SU-DHL-6 (cell line): ENCODE data around the gene EHBP1L1.

Experiments used
- H2AFZ ChIP-seq: fragments of 200-600 bp; sonication (generic); 2 replicates; pipeline ENCODE4 v1.6.1; 2014; ENCODE audit warnings: low read depth, mild to moderate bottlenecking, moderate library complexity, mixed read lengths, antibody characterized with exemption, low read length; ENCODE audit not compliant: severe bottlenecking
- H3F3A ChIP-seq: fragments of 200-600 bp; shearing (Covaris generic); 2 replicates; pipeline ENCODE4 v1.6.0; 2016; ENCODE audit warnings: antibody characterized with exemption, mild to moderate bottlenecking; ENCODE audit not compliant: insufficient read depth
- H3K27ac ChIP-seq: fragments of 200-600 bp; sonication (generic); 2 replicates; pipeline ENCODE4 v1.5.1; 2016; ENCODE audit warnings: low read depth, mild to moderate bottlenecking, low read length, moderate library complexity, mixed read lengths
- H3K27me3 ChIP-seq: fragments of 200-600 bp; sonication (generic), shearing (Covaris generic); 2 replicates; pipeline ENCODE4 v1.6.0; 2014; ENCODE audit warnings: mild to moderate bottlenecking, low read length
- H3K36me3 ChIP-seq: fragments of 200-600 bp; sonication (generic); 2 replicates; pipeline ENCODE4 v1.6.1; 2014; ENCODE audit warnings: mild to moderate bottlenecking, low read length, mixed read lengths
- H3K4me2 ChIP-seq: fragments of 300-600, 200-600 bp; shearing (Covaris generic), sonication (generic); 2 replicates; pipeline ENCODE4 v1.6.0; 2014; ENCODE audit warnings: low read length, low read depth, mild to moderate bottlenecking; ENCODE audit not compliant: poor library complexity, severe bottlenecking
- H3K4me3 ChIP-seq: fragments of 200-600 bp; sonication (generic); 2 replicates; pipeline ENCODE4 v1.5.1; 2014; ENCODE audit warnings: antibody characterized with exemption, low read length, mild to moderate bottlenecking, mixed read lengths; ENCODE audit not compliant: insufficient read depth, poor library complexity, severe bottlenecking
- H3K79me2 ChIP-seq: fragments of 200-600 bp; sonication (generic); 2 replicates; pipeline ENCODE4 v1.6.1; 2014; ENCODE audit warnings: mild to moderate bottlenecking, low read length, moderate library complexity; ENCODE audit not compliant: insufficient read depth
- H3K9ac ChIP-seq: fragments of 200-600 bp; sonication (generic); 2 replicates; pipeline ENCODE4 v1.7.0; 2014; ENCODE audit warnings: mild to moderate bottlenecking, low read length
- H3K9me2 ChIP-seq: fragments of 200-600 bp; sonication (generic); replicated peaks from 2 replicates; pipeline ENCODE4 v1.6.1; 2014; ENCODE audit warnings: low read length; ENCODE audit not compliant: insufficient read depth
- H3K9me3 ChIP-seq: fragments of 200-600 bp; sonication (generic); 2 replicates; pipeline ENCODE4 v1.6.1; 2014; ENCODE audit warnings: low read length, mixed read lengths; ENCODE audit not compliant: insufficient read depth
- H4K20me1 ChIP-seq: fragments of 200-600 bp; sonication (generic); 2 replicates; pipeline ENCODE4 v1.6.1; 2014; ENCODE audit warnings: low read depth, mild to moderate bottlenecking, antibody characterized with exemption, low read length, moderate library complexity, mixed read lengths
- EZH2phosphoT487 ChIP-seq: fragments of 200-600 bp; sonication (generic), shearing (Covaris generic); conservative IDR thresholded peaks from 2 replicates; pipeline ENCODE4 v1.6.1; 2018; ENCODE audit warnings: mild to moderate bottlenecking, antibody characterized with exemption, low read length, moderate library complexity, mixed read lengths
- TF ChIP-seq, protein P1 (sequence below): fragments of 200-600 bp; sonication (generic); IDR thresholded peaks from one replicate; pipeline ENCODE4 v1.5.1; 2017; ENCODE audit warnings: antibody characterized with exemption, mild to moderate bottlenecking, low read length, moderate library complexity; ENCODE audit not compliant: insufficient read depth, poor library complexity, severe bottlenecking

The EHBP1L1 gene

DNA sequence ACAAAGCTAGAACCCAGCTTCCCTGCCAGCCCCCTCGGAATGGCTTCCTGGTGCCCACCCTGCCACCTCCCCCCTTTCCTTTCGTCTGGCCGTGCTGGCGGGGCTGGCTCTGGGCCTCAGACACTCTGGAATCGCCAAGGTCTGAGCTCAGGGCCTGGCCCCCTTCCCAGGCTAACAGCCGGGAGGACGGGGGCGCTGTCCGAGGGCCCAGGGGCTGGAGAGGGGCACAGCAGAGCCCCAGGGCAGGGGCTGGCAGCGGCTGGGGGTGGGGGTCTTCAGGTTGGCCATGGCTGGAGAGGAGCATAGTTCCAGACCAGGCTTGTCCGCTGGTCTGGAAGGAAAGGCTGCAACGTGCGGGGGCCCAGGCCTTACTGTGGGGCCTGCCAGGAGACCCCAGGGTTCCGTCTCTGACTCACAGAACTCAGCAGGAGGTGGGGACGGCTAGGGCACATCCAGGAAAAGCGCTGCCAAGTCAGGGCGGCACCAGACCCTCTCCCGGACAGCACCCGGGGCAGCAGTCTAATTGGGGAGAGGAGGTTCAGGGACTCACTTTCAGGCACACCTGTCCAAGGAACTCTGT lies 16.8 kb upstream of the EHBP1L1 start:
- Histone ChIP-seq H3K36me3 (no peaks in the 10 kb centered on the region), H3K9me3 (no peaks in the 10 kb centered on the region), H3K9me2 (no peaks in the 10 kb centered on the region), H4K20me1 (no peaks in the 10 kb centered on the region), H3F3A (no peaks in the 10 kb centered on the region), H3K4me3 (no peak overlapping the region), H3K79me2 (no peaks in the 10 kb centered on the region), H3K9ac (no peak overlapping the region), H3K27ac (no peak overlapping the region), H3K4me2 (no peak overlapping the region), H3K27me3 (no peaks in the 10 kb centered on the region), H2AFZ (no peak overlapping the region)
- TF ChIP-seq, protein P1, sequence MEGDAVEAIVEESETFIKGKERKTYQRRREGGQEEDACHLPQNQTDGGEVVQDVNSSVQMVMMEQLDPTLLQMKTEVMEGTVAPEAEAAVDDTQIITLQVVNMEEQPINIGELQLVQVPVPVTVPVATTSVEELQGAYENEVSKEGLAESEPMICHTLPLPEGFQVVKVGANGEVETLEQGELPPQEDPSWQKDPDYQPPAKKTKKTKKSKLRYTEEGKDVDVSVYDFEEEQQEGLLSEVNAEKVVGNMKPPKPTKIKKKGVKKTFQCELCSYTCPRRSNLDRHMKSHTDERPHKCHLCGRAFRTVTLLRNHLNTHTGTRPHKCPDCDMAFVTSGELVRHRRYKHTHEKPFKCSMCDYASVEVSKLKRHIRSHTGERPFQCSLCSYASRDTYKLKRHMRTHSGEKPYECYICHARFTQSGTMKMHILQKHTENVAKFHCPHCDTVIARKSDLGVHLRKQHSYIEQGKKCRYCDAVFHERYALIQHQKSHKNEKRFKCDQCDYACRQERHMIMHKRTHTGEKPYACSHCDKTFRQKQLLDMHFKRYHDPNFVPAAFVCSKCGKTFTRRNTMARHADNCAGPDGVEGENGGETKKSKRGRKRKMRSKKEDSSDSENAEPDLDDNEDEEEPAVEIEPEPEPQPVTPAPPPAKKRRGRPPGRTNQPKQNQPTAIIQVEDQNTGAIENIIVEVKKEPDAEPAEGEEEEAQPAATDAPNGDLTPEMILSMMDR, result no peak
- TF ChIP-seq EZH2phosphoT487, result no peak

DNA sequence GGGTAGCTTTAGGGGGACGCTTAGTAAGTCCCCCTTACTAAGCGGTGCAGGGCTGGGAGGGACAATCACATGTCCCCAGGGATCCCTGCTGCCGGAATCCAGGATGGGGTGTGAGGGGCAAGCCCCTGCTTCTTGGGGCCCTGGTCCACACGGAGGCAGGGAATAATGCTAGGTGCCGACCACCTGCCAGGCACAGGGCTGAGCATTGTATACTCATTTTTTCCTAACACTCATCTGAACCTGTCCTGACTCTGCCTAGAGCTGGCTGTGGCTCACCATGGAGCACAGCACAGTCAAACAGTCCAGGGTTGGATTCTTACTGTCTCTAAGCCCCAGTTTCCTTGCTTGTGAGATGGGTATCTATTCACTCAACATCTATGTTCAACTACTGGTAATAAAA lies 16.3 kb upstream of the EHBP1L1 start:
- H3K4me2 ChIP-seq, result no peak overlapping the region
- no peaks in the 10 kb centered on the region for H3K27me3 ChIP-seq
- H3K27ac ChIP-seq, result no peak overlapping the region
- no peak overlapping the region for H3K9ac ChIP-seq
- no peaks in the 10 kb centered on the region for H3K9me3 ChIP-seq
- H3K79me2 ChIP-seq, result no peaks in the 10 kb centered on the region
- no peaks in the 10 kb centered on the region for H3F3A ChIP-seq
- H3K9me2 ChIP-seq, result no peaks in the 10 kb centered on the region
- TF ChIP-seq EZH2phosphoT487, result no peak
- TF ChIP-seq, protein P1, result no peak
- H3K4me3 ChIP-seq, result no peak overlapping the region
- H4K20me1 ChIP-seq, result no peaks in the 10 kb centered on the region
- no peak overlapping the region for H2AFZ ChIP-seq
- H3K36me3 ChIP-seq, result no peaks in the 10 kb centered on the region

DNA sequence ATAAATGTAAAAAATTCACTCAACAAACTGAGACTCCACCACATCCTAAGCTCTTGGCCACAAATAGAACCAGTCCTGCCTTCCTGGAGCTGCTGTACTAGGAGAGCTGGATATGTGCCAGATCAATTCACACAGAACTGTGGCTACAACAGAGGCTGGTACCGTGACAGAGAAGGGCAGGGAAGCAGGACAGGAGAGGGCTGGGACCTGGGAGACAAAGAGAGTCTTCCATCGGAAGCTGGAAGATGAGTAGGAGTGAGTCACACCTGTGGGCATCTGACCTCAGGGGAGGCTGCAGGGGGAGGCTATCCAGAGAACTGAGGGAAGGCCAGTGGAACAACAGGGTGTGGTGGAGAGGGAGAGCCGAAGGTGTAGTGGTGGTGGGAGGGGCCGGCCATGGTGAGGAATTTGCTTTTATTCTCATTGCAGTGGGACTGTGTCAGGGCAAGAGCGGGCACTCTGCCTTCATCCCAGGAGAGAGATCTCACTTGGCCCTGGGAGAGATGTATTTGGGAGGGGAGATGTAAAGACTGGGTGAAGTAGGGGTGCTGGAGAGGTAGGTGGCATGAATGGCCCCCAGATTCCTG lies 15.8 kb upstream of the EHBP1L1 start:
- Histone ChIP-seq H3K9me2 (no peaks in the 10 kb centered on the region), H4K20me1 (no peaks in the 10 kb centered on the region), H3K4me2 (no peak overlapping the region), H3K9ac (no peak overlapping the region), H3K79me2 (no peaks in the 10 kb centered on the region), H3K27ac (no peak overlapping the region), H2AFZ (no peak overlapping the region), H3K9me3 (no peaks in the 10 kb centered on the region), H3K27me3 (no peaks in the 10 kb centered on the region), H3K4me3 (no peak overlapping the region), H3K36me3 (no peaks in the 10 kb centered on the region), H3F3A (no peaks in the 10 kb centered on the region)
- no peak for TF ChIP-seq EZH2phosphoT487
- TF ChIP-seq, protein P1, result no peak
